HG02588 (cell line): ENCODE data around the gene AGPAT3.
"Not testable (repeated sequence)": the region's sequence is repeated elsewhere in the genome, so short reads cannot be mapped to it uniquely, and the experiment has no call there.

Experiments
- ATAC-seq: cut with Tn5 transposase; IDR thresholded peaks from one replicate; pipeline ENCODE4 v1.9.1; 2021; ENCODE audit warnings: mild to moderate bottlenecking, moderate library complexity; ENCODE audit not compliant: unreplicated experiment

AGPAT3 gene

GRCh38 chr21:43864962-43865539 lies at the start of gene AGPAT3:
AGPAT3 (plus strand) TSS chr21:43865223; CDS start chr21:43959682, 94,459 bp downstream.
- peak; percentile 16 for ATAC-seq

- no peak for ATAC-seq
These were observed 49.0 kb upstream of the AGPAT3 start for GRCh38 chr21:43815991-43816390.

- ATAC-seq, result no peak
These were observed 48.4 kb upstream of the AGPAT3 start for GRCh38 chr21:43816611-43817071.

GRCh38 chr21:43817157-43818086 lies 47.6 kb upstream of the AGPAT3 start:
- ATAC-seq, result no peak

GRCh38 chr21:43818685-43819084 lies 46.3 kb upstream of the AGPAT3 start:
- no peak for ATAC-seq

- ATAC-seq, result no peak
These were observed 45.3 kb upstream of the AGPAT3 start for GRCh38 chr21:43819511-43820405.

- ATAC-seq, result no peak
These were observed 44.6 kb upstream of the AGPAT3 start for GRCh38 chr21:43820466-43820865.

- not testable (repeated sequence) for ATAC-seq
These were observed 42.9 kb upstream of the AGPAT3 start for GRCh38 chr21:43822166-43822565.

- ATAC-seq, result not testable (repeated sequence)
These were observed 42.3 kb upstream of the AGPAT3 start for GRCh38 chr21:43822741-43823140.

- no peak for ATAC-seq
These were observed 40.4 kb upstream of the AGPAT3 start for GRCh38 chr21:43824333-43825241.

- no peak for ATAC-seq
These were observed 39.6 kb upstream of the AGPAT3 start for GRCh38 chr21:43825242-43825935.

- ATAC-seq, result no peak
These were observed 38.9 kb upstream of the AGPAT3 start for GRCh38 chr21:43825936-43826622.

GRCh38 chr21:43826623-43826974 lies 38.4 kb upstream of the AGPAT3 start:
- ATAC-seq, result no peak

GRCh38 chr21:43827015-43827611 lies 37.9 kb upstream of the AGPAT3 start:
- ATAC-seq, result no peak

- no peak for ATAC-seq
These were observed 35.9 kb upstream of the AGPAT3 start for GRCh38 chr21:43829161-43829560.

GRCh38 chr21:43829575-43830119 lies 35.4 kb upstream of the AGPAT3 start:
- ATAC-seq, result no peak

- ATAC-seq, result no peak
These were observed 32.9 kb upstream of the AGPAT3 start for GRCh38 chr21:43832158-43832550.

GRCh38 chr21:43832648-43833047 lies 32.4 kb upstream of the AGPAT3 start:
- no peak for ATAC-seq
